Activated CD4-positive, alpha-beta memory T cell treated with anti-CD3 and anti-CD28 coated beads, Interleukin-2, amount 10 ng/mL, durations not matched to agents 7 days and 5 days (primary cell): ENCODE results near the gene TMEM150C. TPM values are rescaled to one million over a fixed set of nuclear protein-coding genes. Genes with fewer than 3 reads are reported as not detected.

ENCODE experiments used
- CTCF ChIA-PET: fragments of 350-600 bp; sonication (Branson Sonifier 250); formaldehyde crosslinking; loops from one replicate; lab custom pipeline; 2021; ENCODE audit warnings: antibody characterized with exemption, inconsistent platforms; lab: Charles Lee
- POLR2A ChIA-PET: fragments of 350-600 bp; sonication (Branson Sonifier 250); formaldehyde crosslinking; loops from one replicate; lab custom pipeline; 2021; ENCODE audit warnings: antibody characterized with exemption; lab: Charles Lee
- DNase-seq: peaks from one replicate; pipeline ENCODE4 v3.0.0-alpha.2; 2020
- H3K27ac Mint-ChIP-seq: one replicate; pipeline ENCODE4 v1.8.0; 2021; ENCODE audit warnings: mild to moderate bottlenecking, mixed read lengths
- H3K27me3 Mint-ChIP-seq: one replicate; pipeline ENCODE4 v1.8.0; 2021; ENCODE audit warnings: mixed read lengths
- H3K36me3 Mint-ChIP-seq: one replicate; pipeline ENCODE4 v1.8.0; 2021; ENCODE audit warnings: low read depth, mixed read lengths
- H3K4me1 Mint-ChIP-seq: one replicate; pipeline ENCODE4 v1.8.0; 2021; ENCODE audit warnings: mixed read lengths
- H3K4me3 Mint-ChIP-seq: one replicate; pipeline ENCODE4 v1.8.0; 2021; ENCODE audit warnings: mild to moderate bottlenecking, mixed read lengths
- H3K9me3 Mint-ChIP-seq: one replicate; pipeline ENCODE4 v1.8.0; 2021; ENCODE audit warnings: mixed read lengths
- total RNA-seq, 2 experiments: library from RNA; stranded (reverse); gene quantifications; one replicate each; pipeline ENCODE4 v1.2.3, GENCODE V29; 2021

Gene TMEM150C
- total RNA-seq, 2 experiments from 2014 or later: not detected

DNA sequence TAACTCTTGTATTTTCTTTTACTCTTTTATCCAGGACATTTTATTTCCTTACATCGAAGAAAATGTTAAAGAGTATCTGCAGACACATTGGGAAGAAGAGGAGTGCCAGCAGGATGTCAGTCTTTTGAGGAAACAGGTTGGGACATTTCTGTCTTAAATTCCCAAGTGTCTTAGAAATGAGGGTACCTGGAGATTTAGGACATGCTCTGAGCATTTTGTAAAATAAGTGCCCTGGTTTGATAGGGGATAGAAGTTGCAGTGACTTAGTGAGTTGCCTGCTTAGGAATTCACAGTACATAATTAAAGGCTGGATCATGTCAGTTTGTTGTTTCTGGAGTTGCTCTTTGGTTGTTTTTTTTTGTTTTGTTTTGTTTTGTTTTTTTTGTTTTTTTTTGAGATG, 113.9 kb downstream of the TMEM150C start:
- no peaks in the 10 kb centered on the region for H3K9me3 Mint-ChIP-seq
- ChIA-PET POLR2A (no interaction called here), CTCF (no interaction called here)
- DNase-seq: no peak
- no peaks in the 10 kb centered on the region for H3K27me3 Mint-ChIP-seq
- no peak overlapping the region for H3K4me3 Mint-ChIP-seq
- H3K36me3 Mint-ChIP-seq: peaks cover 42% of the 10 kb centered on the region
- H3K27ac Mint-ChIP-seq: no peak overlapping the region
- peaks cover 6% of the 10 kb centered on the region for H3K4me1 Mint-ChIP-seq

DNA sequence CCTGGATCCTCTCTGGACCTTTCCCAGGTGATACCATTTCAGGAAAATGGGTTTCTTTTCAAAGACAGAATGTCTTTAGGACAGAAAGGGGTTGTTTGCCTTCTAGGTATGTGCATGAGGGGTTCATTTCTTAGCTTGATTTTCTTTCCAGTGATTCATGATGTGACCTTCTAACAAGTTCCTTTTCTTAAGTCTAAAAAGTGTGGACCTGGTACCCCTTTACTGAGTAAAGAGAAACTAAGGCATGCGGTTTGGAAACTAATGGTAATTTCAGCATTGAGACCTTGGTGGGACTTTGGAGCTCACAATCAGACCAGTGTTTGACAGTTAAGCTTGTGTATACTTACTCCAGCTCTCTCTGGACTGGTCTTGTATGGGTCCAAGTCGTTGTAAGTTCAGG, 122.7 kb downstream of the TMEM150C start:
- CTCF ChIA-PET: interaction anchor here (1.0 to 2.2 kb wide), 3 partner anchors 21 to 69 kb away, joined by 3 to 5 read pairs (median 5); no protein-coding TSS in a partner anchor
- H3K4me3 Mint-ChIP-seq: no peak overlapping the region
- H3K27ac Mint-ChIP-seq: no peak overlapping the region
- H3K27me3 Mint-ChIP-seq: no peaks in the 10 kb centered on the region
- DNase-seq: no peak
- peaks cover 29% of the 10 kb centered on the region for H3K4me1 Mint-ChIP-seq
- POLR2A ChIA-PET: interaction anchor here (0.7 to 1.2 kb wide), 3 partner anchors 10 to 67 kb away, joined by 3 to 5 read pairs (median 4); no protein-coding TSS in a partner anchor
- peaks cover 39% of the 10 kb centered on the region for H3K36me3 Mint-ChIP-seq
- no peaks in the 10 kb centered on the region for H3K9me3 Mint-ChIP-seq

- Mint-ChIP-seq H3K9me3 (no peaks in the 10 kb centered on the region), H3K27me3 (no peaks in the 10 kb centered on the region), H3K4me3 (no peak overlapping the region), H3K36me3 (peaks cover 50% of the 10 kb centered on the region), H3K27ac (no peak overlapping the region), H3K4me1 (peaks cover 44% of the 10 kb centered on the region)
- CTCF ChIA-PET: interaction anchor here (2.2 kb wide), 1 partner anchor 23 kb away, joined by 5 read pairs; no protein-coding TSS in a partner anchor
- no peak for DNase-seq
- POLR2A ChIA-PET: interaction anchor here (1.2 kb wide), 1 partner anchor 10 kb away, joined by 3 read pairs; no protein-coding TSS in a partner anchor
Measured at GRCh38 chr4:82437285-82438005, 124.3 kb downstream of the TMEM150C start.

GRCh38 chr4:82436780-82437179, 125.0 kb downstream of the TMEM150C start:
- Mint-ChIP-seq H3K27me3 (no peaks in the 10 kb centered on the region), H3K9me3 (no peaks in the 10 kb centered on the region), H3K27ac (no peak overlapping the region), H3K4me3 (no peak overlapping the region), H3K36me3 (peaks cover 47% of the 10 kb centered on the region), H3K4me1 (peaks cover 50% of the 10 kb centered on the region)
- ChIA-PET CTCF (no interaction called here), POLR2A (interaction anchor here (0.7 to 2.1 kb wide), 4 partner anchors 8 to 641 kb away, joined by 3 to 6 read pairs (median 4); no protein-coding TSS in a partner anchor)
- DNase-seq: no peak

- Mint-ChIP-seq H3K4me3 (no peak overlapping the region), H3K27ac (no peak overlapping the region), H3K36me3 (peaks cover 44% of the 10 kb centered on the region), H3K9me3 (no peaks in the 10 kb centered on the region), H3K27me3 (no peaks in the 10 kb centered on the region), H3K4me1 (peaks cover 55% of the 10 kb centered on the region)
- no peak for DNase-seq
- POLR2A ChIA-PET: interaction anchor here (1.7 to 2.1 kb wide), 2 partner anchors 9 to 66 kb away, joined by 5 to 6 read pairs; no protein-coding TSS in a partner anchor
- CTCF ChIA-PET: no interaction called here
Measured at GRCh38 chr4:82436130-82436529, 125.7 kb downstream of the TMEM150C start.

GRCh38 chr4:82434949-82435348, 126.8 kb downstream of the TMEM150C start:
- peaks cover 44% of the 10 kb centered on the region for H3K36me3 Mint-ChIP-seq
- H3K4me1 Mint-ChIP-seq: peaks cover 53% of the 10 kb centered on the region
- no peak for DNase-seq
- ChIA-PET CTCF (interaction anchor here (0.8 kb wide), 1 partner anchor 18 kb away, joined by 3 read pairs; no protein-coding TSS in a partner anchor), POLR2A (interaction anchor here (1.0 to 2.1 kb wide), 4 partner anchors 8 to 64 kb away, joined by 3 to 6 read pairs (median 4); no protein-coding TSS in a partner anchor)
- H3K9me3 Mint-ChIP-seq: no peaks in the 10 kb centered on the region
- H3K27ac Mint-ChIP-seq: no peak overlapping the region
- no peak overlapping the region for H3K4me3 Mint-ChIP-seq
- H3K27me3 Mint-ChIP-seq: no peaks in the 10 kb centered on the region

- Mint-ChIP-seq H3K4me3 (no peak overlapping the region), H3K36me3 (peaks cover 42% of the 10 kb centered on the region), H3K27me3 (no peaks in the 10 kb centered on the region), H3K4me1 (peaks cover 48% of the 10 kb centered on the region), H3K27ac (peak overlapping the region; percentile 62), H3K9me3 (no peaks in the 10 kb centered on the region)
- ChIA-PET POLR2A (no interaction called here), CTCF (no interaction called here)
- DNase-seq: no peak
Measured at GRCh38 chr4:82433791-82434190, 128.0 kb downstream of the TMEM150C start.

Other genes starting within 250 kb of the TMEM150C start
- 100 to 1,000 TPM; 355 to 366 TPM for gene HNRNPD, start 188.0 kb downstream of the TMEM150C start, total RNA-seq
- gene HNRNPDL, start 131.5 kb downstream of the TMEM150C start, total RNA-seq: 100 to 1,000 TPM; 291 to 295 TPM
- 10 to 100 TPM; 35.4 to 36.1 TPM for gene ENOPH1, start 131.4 kb downstream of the TMEM150C start, total RNA-seq
- under 1 TPM; 0.20 to 0.45 TPM for gene SCD5, start 236.8 kb upstream of the TMEM150C start, total RNA-seq